Loucy (cell line): ENCODE data around the gene PRKAR1A.

Source experiments
- EZH2phosphoT487 ChIP-seq: fragments of 200-600 bp; IDR thresholded peaks from 2 replicates; pipeline ENCODE4 v1.6.1; 2018; ENCODE audit warnings: antibody characterized with exemption, mild to moderate bottlenecking, moderate library complexity, borderline replicate concordance
- TF ChIP-seq, protein P1 (sequence below): fragments of 200-600 bp; sonication (generic); conservative IDR thresholded peaks from 2 replicates; pipeline ENCODE4 v1.5.1; 2014; ENCODE audit warnings: mild to moderate bottlenecking, antibody characterized with exemption, low read length

DNA sequence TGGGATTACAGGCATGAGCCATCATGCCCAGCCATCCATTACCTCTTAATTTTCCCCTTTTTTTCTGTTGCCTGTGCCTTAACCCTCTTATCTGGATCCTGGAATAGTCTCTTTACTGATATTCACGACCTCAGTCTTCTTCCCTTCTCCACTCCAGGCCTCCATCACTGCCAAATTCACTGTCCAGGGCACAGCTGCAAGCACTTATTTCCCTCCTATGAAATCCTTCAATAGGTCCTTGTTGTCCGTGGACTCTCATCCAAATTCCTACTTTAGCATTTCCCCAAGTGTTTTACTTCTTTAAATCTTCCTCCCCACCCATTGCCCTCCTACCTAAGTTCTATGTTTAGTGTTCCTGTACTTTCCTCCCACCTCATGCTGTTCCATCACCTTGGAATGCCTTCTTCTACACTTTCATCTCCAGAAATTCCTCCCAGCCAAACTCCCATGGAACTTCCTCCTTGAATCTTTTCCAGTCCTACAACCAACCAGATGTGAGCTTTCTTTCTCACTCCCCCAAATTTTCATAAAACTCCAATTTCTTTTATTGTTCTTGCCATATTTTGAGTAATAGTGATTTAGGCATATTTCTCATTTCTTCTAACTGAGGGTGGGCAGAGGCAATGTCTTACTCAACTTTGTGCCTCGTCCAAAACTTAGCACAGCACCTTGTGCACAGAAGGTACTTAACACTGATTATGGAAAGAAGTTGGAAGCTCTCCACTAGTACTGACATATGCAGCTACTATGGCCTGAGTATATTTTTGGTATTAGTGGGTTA, 53.6 kb downstream of the PRKAR1A start:
- TF ChIP-seq, protein P1, sequence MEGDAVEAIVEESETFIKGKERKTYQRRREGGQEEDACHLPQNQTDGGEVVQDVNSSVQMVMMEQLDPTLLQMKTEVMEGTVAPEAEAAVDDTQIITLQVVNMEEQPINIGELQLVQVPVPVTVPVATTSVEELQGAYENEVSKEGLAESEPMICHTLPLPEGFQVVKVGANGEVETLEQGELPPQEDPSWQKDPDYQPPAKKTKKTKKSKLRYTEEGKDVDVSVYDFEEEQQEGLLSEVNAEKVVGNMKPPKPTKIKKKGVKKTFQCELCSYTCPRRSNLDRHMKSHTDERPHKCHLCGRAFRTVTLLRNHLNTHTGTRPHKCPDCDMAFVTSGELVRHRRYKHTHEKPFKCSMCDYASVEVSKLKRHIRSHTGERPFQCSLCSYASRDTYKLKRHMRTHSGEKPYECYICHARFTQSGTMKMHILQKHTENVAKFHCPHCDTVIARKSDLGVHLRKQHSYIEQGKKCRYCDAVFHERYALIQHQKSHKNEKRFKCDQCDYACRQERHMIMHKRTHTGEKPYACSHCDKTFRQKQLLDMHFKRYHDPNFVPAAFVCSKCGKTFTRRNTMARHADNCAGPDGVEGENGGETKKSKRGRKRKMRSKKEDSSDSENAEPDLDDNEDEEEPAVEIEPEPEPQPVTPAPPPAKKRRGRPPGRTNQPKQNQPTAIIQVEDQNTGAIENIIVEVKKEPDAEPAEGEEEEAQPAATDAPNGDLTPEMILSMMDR: no peak
- TF ChIP-seq EZH2phosphoT487: no peak
